GM19035 (cell line): ENCODE results near the gene WNT9B.
"Not testable (repeated sequence)": the region's sequence is repeated elsewhere in the genome, so short reads cannot be mapped to it uniquely, and the experiment has no call there.

Source experiments
- ATAC-seq: cut with Tn5 transposase; IDR thresholded peaks from one replicate; pipeline ENCODE4 v1.9.1; 2021; ENCODE audit not compliant: unreplicated experiment

Gene WNT9B

GRCh38 chr17:46821482-46822387 is 29.6 kb upstream of the WNT9B start:
- no peak for ATAC-seq

GRCh38 chr17:46822388-46822921 is 28.9 kb upstream of the WNT9B start:
- ATAC-seq = no peak

- ATAC-seq = no peak
Measured at GRCh38 chr17:46823657-46824056, 27.7 kb upstream of the WNT9B start.

GRCh38 chr17:46826116-46826515 is 25.3 kb upstream of the WNT9B start:
- no peak for ATAC-seq

GRCh38 chr17:46827274-46827673 is 24.1 kb upstream of the WNT9B start:
- no peak for ATAC-seq

GRCh38 chr17:46831573-46832330 is 19.6 kb upstream of the WNT9B start:
- no peak for ATAC-seq

- no peak for ATAC-seq
Measured at GRCh38 chr17:46832331-46832821, 19.0 kb upstream of the WNT9B start.

- no peak for ATAC-seq
Measured at GRCh38 chr17:46832945-46833839, 18.2 kb upstream of the WNT9B start.

- ATAC-seq = no peak
Measured at GRCh38 chr17:46833840-46834208, 17.6 kb upstream of the WNT9B start.

GRCh38 chr17:46834846-46835245 is 16.5 kb upstream of the WNT9B start:
- no peak for ATAC-seq

- no peak for ATAC-seq
Measured at GRCh38 chr17:46836500-46836899, 14.9 kb upstream of the WNT9B start.

- ATAC-seq = no peak
Measured at GRCh38 chr17:46837521-46837920, 13.9 kb upstream of the WNT9B start.

GRCh38 chr17:46839211-46839610 is 12.2 kb upstream of the WNT9B start:
- no peak for ATAC-seq

GRCh38 chr17:46840596-46840995 is 10.8 kb upstream of the WNT9B start:
- ATAC-seq = not testable (repeated sequence)

GRCh38 chr17:46841561-46842379 is 9.6 kb upstream of the WNT9B start:
- no peak for ATAC-seq

- no peak for ATAC-seq
Measured at GRCh38 chr17:46842835-46843234, 8.5 kb upstream of the WNT9B start.

- ATAC-seq = no peak
Measured at GRCh38 chr17:46847204-46848191, 3.9 kb upstream of the WNT9B start.

- no peak for ATAC-seq
Measured at GRCh38 chr17:46848534-46848933, 2.8 kb upstream of the WNT9B start.

GRCh38 chr17:46850688-46851028 is 725 bp upstream of the WNT9B start:
- ATAC-seq = no peak
